Activated B cell treated with CpG ODN at 0.5 μM for 24 hours (primary cell): ENCODE measurements around the gene NOSTRIN. TPM values are rescaled to one million over a fixed set of nuclear protein-coding genes. Genes with fewer than 3 reads are reported as not detected.

ENCODE experiments used
- ATAC-seq: fragments of 200-7000 bp; cut with Tn5 transposase; one replicate; pipeline ENCODE4 v1.10.0; 2021; ENCODE audit warnings: low read depth, mild to moderate bottlenecking, moderate library complexity
- CTCF ChIA-PET: fragments of 350-600 bp; sonication (Branson Sonifier 250); formaldehyde crosslinking; loops from one replicate; lab custom pipeline; 2021; ENCODE audit warnings: antibody characterized with exemption; lab: Charles Lee
- POLR2A ChIA-PET: fragments of 350-600 bp; sonication (Branson Sonifier 250); formaldehyde crosslinking; loops from one replicate; lab custom pipeline; 2021; ENCODE audit warnings: antibody characterized with exemption; lab: Charles Lee
- DNase-seq: peaks from one replicate; pipeline ENCODE4 v3.0.0; 2022
- H3K27ac Mint-ChIP-seq: one replicate; pipeline ENCODE4 v1.8.0; 2020; ENCODE audit warnings: mixed read lengths
- H3K27me3 Mint-ChIP-seq: one replicate; pipeline ENCODE4 v1.8.0; 2021; ENCODE audit warnings: mixed read lengths
- H3K36me3 Mint-ChIP-seq: one replicate; pipeline ENCODE4 v1.8.0; 2021; ENCODE audit warnings: low read depth, mixed read lengths
- H3K4me1 Mint-ChIP-seq: one replicate; pipeline ENCODE4 v1.8.0; 2021; ENCODE audit warnings: mixed read lengths
- H3K4me3 Mint-ChIP-seq: one replicate; pipeline ENCODE4 v1.8.0; 2020; ENCODE audit warnings: mild to moderate bottlenecking, mixed read lengths
- H3K9me3 Mint-ChIP-seq: one replicate; pipeline ENCODE4 v1.8.0; 2020; ENCODE audit warnings: mixed read lengths
- CTCF ChIP-seq: fragments of 200-600 bp; IDR thresholded peaks from one replicate; pipeline ENCODE4 v1.8.0; 2022; ENCODE audit warnings: antibody characterized with exemption, mild to moderate bottlenecking
- intact Hi-C: fragments of 100-400 bp; cut with micrococcal nuclease; formaldehyde crosslinking; loops from one replicate; pipeline ENCODE4 v1.15.1; 2024
- total RNA-seq: library from RNA; stranded (reverse); gene quantifications from 2 replicates; pipeline ENCODE4 v1.2.3, GENCODE V29; 2022

NOSTRIN gene
- total RNA-seq, 1 donor from 2014 or later, result not detected

GRCh38 chr2:168782271-168782670 lies 20.2 kb upstream of the NOSTRIN start:
- Mint-ChIP-seq H3K9me3 (no peaks in the 10 kb centered on the region), H3K27ac (no peak overlapping the region), H3K4me1 (no peaks in the 10 kb centered on the region), H3K27me3 (no peaks in the 10 kb centered on the region), H3K36me3 (no peaks in the 10 kb centered on the region), H3K4me3 (no peak overlapping the region)
- no peak for TF ChIP-seq CTCF
- DNase-seq, result no peak
- CTCF ChIA-PET, result no interaction called here
- intact Hi-C loops, result no loop called here
- POLR2A ChIA-PET, result no interaction called here
- ATAC-seq, result no peak

- ChIA-PET CTCF (no interaction called here), POLR2A (no interaction called here)
- ATAC-seq (no peak), DNase-seq (no peak)
- no peak overlapping the region for H3K4me3 Mint-ChIP-seq
- no peaks in the 10 kb centered on the region for H3K9me3 Mint-ChIP-seq
- no peak overlapping the region for H3K27ac Mint-ChIP-seq
- no peaks in the 10 kb centered on the region for H3K27me3 Mint-ChIP-seq
- H3K36me3 Mint-ChIP-seq, result no peaks in the 10 kb centered on the region
- H3K4me1 Mint-ChIP-seq, result no peaks in the 10 kb centered on the region
- TF ChIP-seq CTCF, result no peak
- intact Hi-C loops, result no loop called here
Observed at GRCh38 chr2:168784993-168785392, 17.4 kb upstream of the NOSTRIN start.

GRCh38 chr2:168787098-168787781 lies 15.2 kb upstream of the NOSTRIN start:
- ATAC-seq, result no peak
- H3K4me3 Mint-ChIP-seq, result no peak overlapping the region
- ChIA-PET CTCF (no interaction called here), POLR2A (no interaction called here)
- intact Hi-C loops, result no loop called here
- H3K36me3 Mint-ChIP-seq, result no peaks in the 10 kb centered on the region
- no peak for TF ChIP-seq CTCF
- no peaks in the 10 kb centered on the region for H3K4me1 Mint-ChIP-seq
- DNase-seq, result no peak
- H3K27me3 Mint-ChIP-seq, result no peaks in the 10 kb centered on the region
- no peak overlapping the region for H3K27ac Mint-ChIP-seq
- H3K9me3 Mint-ChIP-seq, result no peaks in the 10 kb centered on the region

- Mint-ChIP-seq H3K9me3 (no peaks in the 10 kb centered on the region), H3K4me3 (no peak overlapping the region), H3K27ac (no peak overlapping the region), H3K36me3 (no peaks in the 10 kb centered on the region), H3K4me1 (no peaks in the 10 kb centered on the region), H3K27me3 (no peaks in the 10 kb centered on the region)
- ChIA-PET CTCF (interaction anchor here (0.6 kb wide), 1 partner anchor 8 kb away, joined by 3 read pairs; no protein-coding TSS in a partner anchor), POLR2A (no interaction called here)
- ATAC-seq (no peak), DNase-seq (no peak)
- TF ChIP-seq CTCF, result no peak
- intact Hi-C loops, result no loop called here
Observed at GRCh38 chr2:168787782-168788376, 14.6 kb upstream of the NOSTRIN start.

GRCh38 chr2:168789776-168790175 lies 12.7 kb upstream of the NOSTRIN start:
- DNase-seq, result no peak
- ChIA-PET POLR2A (no interaction called here), CTCF (no interaction called here)
- no peak overlapping the region for H3K4me3 Mint-ChIP-seq
- no peak for ATAC-seq
- TF ChIP-seq CTCF, result no peak
- H3K4me1 Mint-ChIP-seq, result no peaks in the 10 kb centered on the region
- no peaks in the 10 kb centered on the region for H3K9me3 Mint-ChIP-seq
- H3K27ac Mint-ChIP-seq, result no peak overlapping the region
- H3K27me3 Mint-ChIP-seq, result no peaks in the 10 kb centered on the region
- intact Hi-C loops, result no loop called here
- no peaks in the 10 kb centered on the region for H3K36me3 Mint-ChIP-seq
